Measurements from ENCODE around the gene APOC1.

The APOC1 gene

GRCh38 chr19:44960906-44961728, 46.7 kb downstream of the APOC1 start:
- no peak overlapping the region for H3K4me3 ChIP-seq (ENCODE audit: low read length)
- no peak for DNase-seq (ENCODE audit: low read depth)
- no peak for TF ChIP-seq CTCF (conservative IDR thresholded peaks at IDR 0.05; ENCODE audit: low read depth, low read length)

GRCh38 chr19:44961821-44962220, 47.4 kb downstream of the APOC1 start:
- TF ChIP-seq CTCF (conservative IDR thresholded peaks at IDR 0.05; ENCODE audit: low read depth, low read length) = no peak

GRCh38 chr19:44968118-44968517, 53.7 kb downstream of the APOC1 start:
- H3K4me3 ChIP-seq (ENCODE audit: low read length) = no peak overlapping the region
- DNase-seq (ENCODE audit: low read depth) = no peak
- no peak for TF ChIP-seq CTCF (conservative IDR thresholded peaks at IDR 0.05; ENCODE audit: low read depth, low read length)

More at GRCh38 chr19:44961821-44962220, 47.4 kb downstream of the APOC1 start:
- no peak for DNase-seq (ENCODE audit: low read depth)
- no peak overlapping the region for H3K4me3 ChIP-seq (ENCODE audit: low read length)

GRCh38 chr19:44968670-44969069, 54.3 kb downstream of the APOC1 start:
- no peak for DNase-seq (ENCODE audit: low read depth)
- no peak overlapping the region for H3K4me3 ChIP-seq (ENCODE audit: low read length)
- TF ChIP-seq CTCF (conservative IDR thresholded peaks at IDR 0.05; ENCODE audit: low read depth, low read length) = no peak

Data from retinal pigment epithelial cell (primary cell).